ENCODE data around the gene LRRC4C.

LRRC4C gene

GRCh38 chr11:40838181-40838683 lies 621.2 kb downstream of the LRRC4C start:
- DNase-seq: no peak

- DNase-seq: no peak
Measured at GRCh38 chr11:40827116-40827515, 632.3 kb downstream of the LRRC4C start.

GRCh38 chr11:40826601-40827000 lies 632.9 kb downstream of the LRRC4C start:
- DNase-seq: no peak

GRCh38 chr11:40825201-40825834 lies 634.1 kb downstream of the LRRC4C start:
- DNase-seq: no peak

- no peak for DNase-seq
Measured at GRCh38 chr11:40819230-40819629, 640.2 kb downstream of the LRRC4C start.

GRCh38 chr11:40816976-40817375 lies 642.5 kb downstream of the LRRC4C start:
- DNase-seq: no peak

- no peak for DNase-seq
Measured at GRCh38 chr11:40797981-40798380, 661.5 kb downstream of the LRRC4C start.

GRCh38 chr11:40787224-40787623 lies 672.2 kb downstream of the LRRC4C start:
- no peak for DNase-seq

- DNase-seq: no peak
Measured at GRCh38 chr11:40763046-40763445, 696.4 kb downstream of the LRRC4C start.

- no peak for DNase-seq
Measured at GRCh38 chr11:40759341-40759740, 700.1 kb downstream of the LRRC4C start.

- no peak for DNase-seq
Measured at GRCh38 chr11:40754297-40754696, 705.2 kb downstream of the LRRC4C start.

GRCh38 chr11:40746282-40746681 lies 713.2 kb downstream of the LRRC4C start:
- DNase-seq: no peak

- no peak for DNase-seq
Measured at GRCh38 chr11:40732132-40732531, 727.3 kb downstream of the LRRC4C start.

- DNase-seq: no peak
Measured at GRCh38 chr11:40722179-40722795, 737.2 kb downstream of the LRRC4C start.

- DNase-seq: no peak
Measured at GRCh38 chr11:40716344-40717130, 742.9 kb downstream of the LRRC4C start.

GRCh38 chr11:40713083-40713482 lies 746.4 kb downstream of the LRRC4C start:
- no peak for DNase-seq

GRCh38 chr11:40701027-40701426 lies 758.4 kb downstream of the LRRC4C start:
- DNase-seq: no peak

- DNase-seq: no peak
Measured at GRCh38 chr11:40689823-40690222, 769.6 kb downstream of the LRRC4C start.

GRCh38 chr11:40688369-40688768 lies 771.1 kb downstream of the LRRC4C start:
- no peak for DNase-seq

- no peak for DNase-seq
Measured at GRCh38 chr11:40686765-40687164, 772.7 kb downstream of the LRRC4C start.

- DNase-seq: no peak
Measured at GRCh38 chr11:40683010-40683409, 776.4 kb downstream of the LRRC4C start.

GRCh38 chr11:40679276-40679675 lies 780.2 kb downstream of the LRRC4C start:
- no peak for DNase-seq

GRCh38 chr11:40647295-40647694 lies 812.2 kb downstream of the LRRC4C start:
- DNase-seq: no peak

GRCh38 chr11:40642284-40642683 lies 817.2 kb downstream of the LRRC4C start:
- DNase-seq: no peak

All from NCI-H1930 (cell line).